ENCODE measurements around the gene CRYM. TPM values are rescaled to one million over a fixed set of nuclear protein-coding genes. Genes with fewer than 3 reads are reported as not detected.

CRYM gene
- total RNA-seq, 1 donor from 2014 or later = 29.4 TPM

Other genes starting within 250 kb of the CRYM start
- gene DNAH3, start 127.4 kb downstream of the CRYM start, total RNA-seq (ENCODE audit: insufficient read depth, low replicate concordance) = 1.4 TPM
- 155 TPM for gene LDAF1, start 119.6 kb downstream of the CRYM start, total RNA-seq (ENCODE audit: insufficient read depth, low replicate concordance)
- gene ZP2, start 66.7 kb downstream of the CRYM start, total RNA-seq (ENCODE audit: insufficient read depth, low replicate concordance) = not detected
- gene ANKS4B, start 44.6 kb downstream of the CRYM start, total RNA-seq (ENCODE audit: insufficient read depth, low replicate concordance) = 0.72 TPM